GM10248 (cell line): ENCODE data around the gene FBXW8.

Experiments
- CTCF ChIA-PET: fragments of 300-600 bp; sonication (Branson Sonifier 250); formaldehyde crosslinking; extraction: SDS; loops from one replicate; lab custom pipeline; 2021; ENCODE audit warnings: antibody characterized with exemption; lab: Yijun Ruan, JAX
- POLR2A ChIA-PET: fragments of 350-650 bp; sonication (Branson Sonifier 250); formaldehyde crosslinking; extraction: SDS; loops from one replicate; lab custom pipeline; 2020; ENCODE audit warnings: antibody characterized with exemption; lab: Yijun Ruan, JAX
- DNase-seq: peaks from one replicate; pipeline ENCODE4 v3.0.0; 2012; ENCODE audit errors: extremely low spot score
- CTCF ChIP-seq: IDR thresholded peaks from 2 replicates; pipeline ENCODE4 v1.5.1; 2012; ENCODE audit warnings: mild to moderate bottlenecking, low read depth; ENCODE audit errors: extremely low read depth, missing control alignments, control extremely low read depth

Gene FBXW8

GRCh38 chr12:117025481-117026151, 114.9 kb downstream of the FBXW8 start:
- CTCF ChIA-PET = interaction anchor here (0.7 to 7.8 kb wide), 16 partner anchors 10 to 111 kb away, joined by 3 to 122 read pairs (median 4); no protein-coding TSS in a partner anchor
- POLR2A ChIA-PET = no interaction called here
- TF ChIP-seq CTCF = peak; percentile 83
- DNase-seq = peak; percentile 79

- ChIA-PET CTCF (interaction anchor here (0.7 to 7.8 kb wide), 14 partner anchors 9 to 110 kb away, joined by 3 to 122 read pairs (median 4); no protein-coding TSS in a partner anchor), POLR2A (no interaction called here)
- TF ChIP-seq CTCF = no peak
- no peak for DNase-seq
Measured at GRCh38 chr12:117026343-117026742, 115.6 kb downstream of the FBXW8 start.

- POLR2A ChIA-PET = no interaction called here
- DNase-seq = no peak
- no peak for TF ChIP-seq CTCF
- CTCF ChIA-PET = interaction anchor here (1.0 to 7.8 kb wide), 5 partner anchors 9 to 109 kb away, joined by 3 to 122 read pairs (median 5); no protein-coding TSS in a partner anchor
Measured at GRCh38 chr12:117026921-117027250, 116.1 kb downstream of the FBXW8 start.

GRCh38 chr12:117027251-117028086, 116.7 kb downstream of the FBXW8 start:
- no peak for DNase-seq
- no peak for TF ChIP-seq CTCF
- POLR2A ChIA-PET = no interaction called here
- CTCF ChIA-PET = interaction anchor here (1.0 to 7.8 kb wide), 6 partner anchors 10 to 1104 kb away, joined by 3 to 122 read pairs (median 4); no protein-coding TSS in a partner anchor

GRCh38 chr12:117028254-117028653, 117.5 kb downstream of the FBXW8 start:
- ChIA-PET POLR2A (no interaction called here), CTCF (interaction anchor here (1.2 to 1.8 kb wide), 4 partner anchors 90 to 1105 kb away, joined by 3 to 7 read pairs (median 4); no protein-coding TSS in a partner anchor)
- no peak for TF ChIP-seq CTCF
- DNase-seq = no peak

- POLR2A ChIA-PET = no interaction called here
- no peak for TF ChIP-seq CTCF
- CTCF ChIA-PET = interaction anchor here (2.2 kb wide), 1 partner anchor 89 kb away, joined by 6 read pairs; no protein-coding TSS in a partner anchor
- no peak for DNase-seq
Measured at GRCh38 chr12:117030187-117030900, 119.6 kb downstream of the FBXW8 start.
